Parathyroid adenoma (tissue), 2 donors: ENCODE results near the gene BFSP2.
"Not testable (repeated sequence)": the region's sequence is repeated elsewhere in the genome, so short reads cannot be mapped to it uniquely, and the experiment has no call there.

Experiments used
- H2AFZ ChIP-seq: fragments of 300-600 bp; sonication (generic); one replicate; pipeline ENCODE4 v1.7.0; 2017; ENCODE audit warnings: antibody characterized with exemption, mild to moderate bottlenecking
- H3K27ac ChIP-seq: fragments of 300-600 bp; sonication (generic); one replicate; pipeline ENCODE4 v1.7.0; 2017
- H3K27me3 ChIP-seq: fragments of 300-600 bp; sonication (generic); one replicate; pipeline ENCODE4 v1.7.0; 2017; ENCODE audit warnings: low read length; ENCODE audit not compliant: control insufficient read depth, insufficient read depth
- H3K36me3 ChIP-seq: fragments of 300-600 bp; sonication (generic); one replicate; pipeline ENCODE4 v1.7.0; 2017; ENCODE audit warnings: low read length; ENCODE audit not compliant: control insufficient read depth, insufficient read depth
- H3K4me1 ChIP-seq: fragments of 300-600 bp; sonication (generic); one replicate; pipeline ENCODE4 v1.7.0; 2017; ENCODE audit warnings: control low read depth
- H3K4me2 ChIP-seq: fragments of 300-600 bp; sonication (generic); one replicate; pipeline ENCODE4 v1.7.0; 2017; ENCODE audit warnings: low read length
- H3K4me3 ChIP-seq: fragments of 300-600 bp; sonication (generic); one replicate; pipeline ENCODE4 v1.7.0; 2017; ENCODE audit warnings: low read depth, low read length
- H3K79me2 ChIP-seq: fragments of 300-600 bp; sonication (generic); one replicate; pipeline ENCODE4 v1.7.0; 2017; ENCODE audit warnings: control low read depth
- H3K9ac ChIP-seq: fragments of 300-600 bp; sonication (generic); one replicate; pipeline ENCODE4 v1.7.0; 2017; ENCODE audit warnings: mild to moderate bottlenecking
- H3K9me3 ChIP-seq: fragments of 300-600 bp; sonication (generic); one replicate; pipeline ENCODE4 v1.7.0; 2017; ENCODE audit warnings: low read length; ENCODE audit not compliant: control insufficient read depth
- TF ChIP-seq, protein P1 (sequence below): fragments of 300-600 bp; sonication (generic); IDR thresholded peaks from one replicate; pipeline ENCODE4 v1.7.0; 2017; ENCODE audit warnings: antibody characterized with exemption, mild to moderate bottlenecking
- donor health status: primary hyperparathyroidism.

Gene BFSP2

GRCh38 chr3:133472242-133472641 lies 72.4 kb downstream of the BFSP2 start:
- TF ChIP-seq, protein P1, sequence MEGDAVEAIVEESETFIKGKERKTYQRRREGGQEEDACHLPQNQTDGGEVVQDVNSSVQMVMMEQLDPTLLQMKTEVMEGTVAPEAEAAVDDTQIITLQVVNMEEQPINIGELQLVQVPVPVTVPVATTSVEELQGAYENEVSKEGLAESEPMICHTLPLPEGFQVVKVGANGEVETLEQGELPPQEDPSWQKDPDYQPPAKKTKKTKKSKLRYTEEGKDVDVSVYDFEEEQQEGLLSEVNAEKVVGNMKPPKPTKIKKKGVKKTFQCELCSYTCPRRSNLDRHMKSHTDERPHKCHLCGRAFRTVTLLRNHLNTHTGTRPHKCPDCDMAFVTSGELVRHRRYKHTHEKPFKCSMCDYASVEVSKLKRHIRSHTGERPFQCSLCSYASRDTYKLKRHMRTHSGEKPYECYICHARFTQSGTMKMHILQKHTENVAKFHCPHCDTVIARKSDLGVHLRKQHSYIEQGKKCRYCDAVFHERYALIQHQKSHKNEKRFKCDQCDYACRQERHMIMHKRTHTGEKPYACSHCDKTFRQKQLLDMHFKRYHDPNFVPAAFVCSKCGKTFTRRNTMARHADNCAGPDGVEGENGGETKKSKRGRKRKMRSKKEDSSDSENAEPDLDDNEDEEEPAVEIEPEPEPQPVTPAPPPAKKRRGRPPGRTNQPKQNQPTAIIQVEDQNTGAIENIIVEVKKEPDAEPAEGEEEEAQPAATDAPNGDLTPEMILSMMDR, result no peak
- no peak overlapping the region for H3K27ac ChIP-seq
- no peaks in the 10 kb centered on the region for H3K79me2 ChIP-seq
- H3K36me3 ChIP-seq, result no peaks in the 10 kb centered on the region
- no peak overlapping the region for H3K4me3 ChIP-seq
- no peaks in the 10 kb centered on the region for H3K9me3 ChIP-seq
- no peak overlapping the region for H3K9ac ChIP-seq
- no peak overlapping the region for H2AFZ ChIP-seq
- H3K27me3 ChIP-seq, result no peaks in the 10 kb centered on the region
- no peak overlapping the region for H3K4me2 ChIP-seq
- peaks cover 17% of the 10 kb centered on the region for H3K4me1 ChIP-seq

GRCh38 chr3:133472889-133473288 lies 73.0 kb downstream of the BFSP2 start:
- Histone ChIP-seq H3K27ac (no peak overlapping the region), H3K4me1 (peaks cover 17% of the 10 kb centered on the region), H3K79me2 (no peaks in the 10 kb centered on the region), H3K36me3 (no peaks in the 10 kb centered on the region), H3K9me3 (no peaks in the 10 kb centered on the region), H3K4me2 (no peak overlapping the region), H2AFZ (no peak overlapping the region), H3K27me3 (no peaks in the 10 kb centered on the region), H3K9ac (no peak overlapping the region), H3K4me3 (no peak overlapping the region)
- TF ChIP-seq, protein P1, result no peak

- H3K79me2 ChIP-seq, H3K9me3 ChIP-seq, H3K4me3 ChIP-seq, H3K4me2 ChIP-seq, H3K36me3 ChIP-seq, H3K27me3 ChIP-seq, H3K9ac ChIP-seq: not testable (repeated sequence)
- H3K27ac ChIP-seq, result peak overlapping the region; percentile 65
- peaks cover 17% of the 10 kb centered on the region for H3K4me1 ChIP-seq
- H2AFZ ChIP-seq, result peak overlapping the region; percentile 87
These were observed 73.8 kb downstream of the BFSP2 start for GRCh38 chr3:133473472-133474191.

DNA sequence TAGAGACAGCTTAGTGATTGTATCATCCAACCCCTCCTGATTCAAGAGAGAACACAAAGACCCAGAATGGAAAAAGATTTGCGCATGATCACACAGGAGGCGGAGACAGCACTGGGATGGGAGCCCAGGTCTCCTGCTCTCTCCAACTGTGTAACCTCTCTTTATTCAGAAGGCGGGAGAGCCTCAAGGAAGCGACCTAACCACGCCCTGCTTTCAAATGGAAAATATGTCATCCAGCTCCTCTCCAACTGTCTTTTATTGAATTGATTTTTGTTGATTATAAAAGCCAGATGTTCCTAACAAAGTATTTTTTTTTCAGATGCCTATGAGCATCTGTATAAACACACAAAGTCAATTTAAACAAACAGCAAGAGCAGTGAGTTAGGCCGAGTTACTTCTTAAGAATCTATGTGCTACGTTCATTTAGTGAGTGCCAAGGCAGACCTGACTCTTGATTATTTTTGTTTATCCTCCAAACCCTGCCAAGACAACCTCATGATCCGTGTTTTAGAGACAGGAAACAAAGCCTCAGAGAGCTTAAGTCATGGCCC lies 74.5 kb downstream of the BFSP2 start:
- peak overlapping the region; percentile 65 for H3K27ac ChIP-seq
- TF ChIP-seq, protein P1, result no peak

DNA sequence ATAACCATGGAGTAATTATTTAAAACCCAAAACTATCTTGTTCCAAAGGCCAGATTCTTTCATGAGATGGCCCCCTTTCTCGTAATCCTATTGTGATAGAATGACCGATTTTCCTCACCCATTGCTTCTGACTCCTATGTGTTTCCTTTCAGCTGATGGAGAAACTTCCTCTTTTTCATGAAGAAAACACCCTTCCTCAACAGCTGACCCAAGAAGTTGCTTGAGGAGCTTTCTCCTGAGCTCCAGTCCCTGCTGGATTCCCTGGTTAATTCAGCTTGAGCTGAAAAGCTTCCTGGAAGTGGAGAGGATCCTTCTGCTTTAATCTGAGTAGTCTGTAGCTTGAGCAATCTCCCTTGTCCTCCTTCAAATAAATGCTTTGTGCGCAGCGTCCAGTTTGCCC lies 75.0 kb downstream of the BFSP2 start:
- Histone ChIP-seq H3K9ac (no peak overlapping the region), H3K9me3 (no peaks in the 10 kb centered on the region), H3K79me2 (no peaks in the 10 kb centered on the region), H3K4me1 (peaks cover 17% of the 10 kb centered on the region), H3K4me3 (no peak overlapping the region), H3K36me3 (no peaks in the 10 kb centered on the region), H3K27ac (peak overlapping the region; percentile 65), H3K27me3 (no peaks in the 10 kb centered on the region), H3K4me2 (no peak overlapping the region), H2AFZ (peak overlapping the region; percentile 87)
- TF ChIP-seq, protein P1, result no peak

More for the DNA sequence above, 74.5 kb downstream of the BFSP2 start:
- Histone ChIP-seq H3K27me3 (no peaks in the 10 kb centered on the region), H3K9me3 (no peaks in the 10 kb centered on the region), H2AFZ (peak overlapping the region; percentile 87), H3K79me2 (no peaks in the 10 kb centered on the region), H3K4me3 (no peak overlapping the region), H3K9ac (no peak overlapping the region), H3K4me2 (no peak overlapping the region), H3K36me3 (no peaks in the 10 kb centered on the region), H3K4me1 (peaks cover 17% of the 10 kb centered on the region)
